Mucosa of descending colon (tissue), 3 donors: ENCODE results near the gene CLIC3. TPM values are rescaled to one million over a fixed set of nuclear protein-coding genes. Genes with fewer than 3 reads are reported as not detected.

ENCODE experiments used
- ATAC-seq: fragments of 200-7000 bp; cut with Tn5 transposase; one replicate; pipeline ENCODE4 v1.9.1; 2020; ENCODE audit warnings: mild to moderate bottlenecking, moderate library complexity
- DNase-seq, 3 donors: peaks; one replicate each; pipeline ENCODE4 v3.0.0-alpha.2; 2020
- H3K36me3 ChIP-seq: fragments of 200-600 bp; one replicate; pipeline ENCODE4 v1.8.0; 2021; ENCODE audit warnings: low read depth, mild to moderate bottlenecking
- H3K4me1 ChIP-seq: fragments of 200-600 bp; one replicate; pipeline ENCODE4 v1.8.0; 2021; ENCODE audit warnings: low read depth, mild to moderate bottlenecking
- H3K4me3 ChIP-seq: fragments of 200-600 bp; one replicate; pipeline ENCODE4 v1.8.0; 2021; ENCODE audit warnings: mild to moderate bottlenecking
- H3K9me3 ChIP-seq: fragments of 200-600 bp; one replicate; pipeline ENCODE4 v1.8.0; 2021; ENCODE audit warnings: mild to moderate bottlenecking
- intact Hi-C, 2 donors: fragments of 100-400 bp; cut with DNase I in 1 of 2; cut with micrococcal nuclease in 1 of 2; formaldehyde crosslinking; loops; one replicate each; pipeline versions ENCODE4 v1.11.0 to v1.11.1; 2022; cut with DNase I, micrococcal nuclease
- long read RNA-seq, 2 donors: library from polyadenylated mRNA; unstranded; transcript quantifications; one replicate each; pipeline ENCODE4 v2.0.0, GENCODE V29; 2019 to 2021
- total RNA-seq, 3 donors: library from RNA; stranded (reverse); fragmentation: NEBNext Ultra II Directional in 2 of 3; extraction: Animal tissue kit (Norgen Biotek cat#: 25700) in 2 of 3; gene quantifications; one replicate each; pipeline versions ENCODE4 v1.2.1 to v1.2.4, GENCODE V29; 2021 to 2023
- TF ChIP-seq, protein P1 (sequence below): fragments of 200-600 bp; IDR thresholded peaks from one replicate; pipeline ENCODE4 v1.8.0; 2022; ENCODE audit warnings: antibody characterized with exemption, mild to moderate bottlenecking
- donor health status: DM: no; HTN: no; CAD: no; lungs with moderate emphysema.
- donor health status: DM: no; HTN: no; CAD: no.
- donor health status: DM: no; HTN: yes; CAD: no.

CLIC3 gene, protein sequence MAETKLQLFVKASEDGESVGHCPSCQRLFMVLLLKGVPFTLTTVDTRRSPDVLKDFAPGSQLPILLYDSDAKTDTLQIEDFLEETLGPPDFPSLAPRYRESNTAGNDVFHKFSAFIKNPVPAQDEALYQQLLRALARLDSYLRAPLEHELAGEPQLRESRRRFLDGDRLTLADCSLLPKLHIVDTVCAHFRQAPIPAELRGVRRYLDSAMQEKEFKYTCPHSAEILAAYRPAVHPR
- 1 to 10 TPM in 1 of 3 donors, under 1 TPM in 2; 0.82 to 1.9 (median 0.99) TPM for total RNA-seq
- long read RNA-seq, donor 1, partial matches to known transcripts: 0 of 1 reads
- long read RNA-seq, donor 1, other reads (novel, unspliced or antisense): 0 of 1 reads
- long read RNA-seq, donor 2: 0 reads

DNA sequence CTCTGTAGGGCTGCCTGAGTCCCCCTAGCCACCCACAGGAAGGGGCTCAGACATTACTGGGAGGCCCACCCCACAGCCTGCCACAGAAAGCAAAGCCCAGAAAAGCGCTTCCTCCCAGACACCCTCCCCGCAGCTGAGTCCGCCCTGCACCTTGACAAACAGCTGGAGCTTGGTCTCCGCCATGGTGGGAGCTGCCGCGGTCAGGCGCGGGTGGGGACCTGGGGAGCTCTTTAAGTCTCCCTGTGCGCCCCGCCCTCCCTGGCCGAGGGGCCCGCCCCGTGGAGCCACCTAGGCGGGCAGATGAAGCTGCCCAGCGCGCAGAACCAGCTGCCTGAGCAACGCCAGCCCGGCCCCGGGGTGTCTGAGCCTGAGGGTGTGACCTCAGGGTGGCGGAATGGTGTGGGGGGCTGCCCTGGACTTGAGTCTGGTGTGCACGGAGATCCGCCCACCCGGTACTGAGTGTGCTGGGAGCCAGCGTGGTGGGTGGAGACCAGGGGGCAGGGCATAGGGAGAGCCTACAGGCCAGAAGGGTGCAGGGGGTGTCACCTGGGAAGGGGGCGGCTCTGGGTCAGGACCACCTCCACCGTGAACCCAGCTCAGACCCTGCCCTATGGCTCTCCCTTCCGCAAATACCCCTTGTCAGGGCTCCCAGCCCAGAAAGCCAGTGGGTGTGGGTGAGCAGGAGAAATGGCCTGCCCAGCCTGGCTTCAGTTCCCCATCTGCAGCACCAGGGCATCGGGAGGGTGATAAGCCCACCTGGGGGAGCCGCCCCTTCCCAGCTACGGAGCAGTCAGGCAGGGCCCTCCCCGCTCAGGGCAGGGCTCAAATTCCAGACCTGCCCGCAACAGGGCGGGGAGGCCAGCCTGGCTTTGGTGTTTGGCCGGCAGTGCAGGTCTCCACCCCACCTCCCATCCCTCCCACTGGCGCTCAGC, at the start of gene CLIC3:
TSS of gene CLIC3 (minus strand) at position 208 of the 932 bp plus-strand sequence. CDS start at position 183, 25 bp downstream.
- ATAC-seq: peak; percentile 26
- TF ChIP-seq, protein P1, sequence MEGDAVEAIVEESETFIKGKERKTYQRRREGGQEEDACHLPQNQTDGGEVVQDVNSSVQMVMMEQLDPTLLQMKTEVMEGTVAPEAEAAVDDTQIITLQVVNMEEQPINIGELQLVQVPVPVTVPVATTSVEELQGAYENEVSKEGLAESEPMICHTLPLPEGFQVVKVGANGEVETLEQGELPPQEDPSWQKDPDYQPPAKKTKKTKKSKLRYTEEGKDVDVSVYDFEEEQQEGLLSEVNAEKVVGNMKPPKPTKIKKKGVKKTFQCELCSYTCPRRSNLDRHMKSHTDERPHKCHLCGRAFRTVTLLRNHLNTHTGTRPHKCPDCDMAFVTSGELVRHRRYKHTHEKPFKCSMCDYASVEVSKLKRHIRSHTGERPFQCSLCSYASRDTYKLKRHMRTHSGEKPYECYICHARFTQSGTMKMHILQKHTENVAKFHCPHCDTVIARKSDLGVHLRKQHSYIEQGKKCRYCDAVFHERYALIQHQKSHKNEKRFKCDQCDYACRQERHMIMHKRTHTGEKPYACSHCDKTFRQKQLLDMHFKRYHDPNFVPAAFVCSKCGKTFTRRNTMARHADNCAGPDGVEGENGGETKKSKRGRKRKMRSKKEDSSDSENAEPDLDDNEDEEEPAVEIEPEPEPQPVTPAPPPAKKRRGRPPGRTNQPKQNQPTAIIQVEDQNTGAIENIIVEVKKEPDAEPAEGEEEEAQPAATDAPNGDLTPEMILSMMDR: no peak

GRCh38 chr9:137045294-137046087, 49.1 kb upstream of the CLIC3 start:
- Histone ChIP-seq H3K4me3 (peak overlapping the region; percentile 7), H3K4me1 (peaks cover 28% of the 10 kb centered on the region), H3K9me3 (no peaks in the 10 kb centered on the region), H3K36me3 (no peaks in the 10 kb centered on the region)
- TF ChIP-seq, protein P1: no peak
- intact Hi-C loops: no loop called here
- DNase-seq (peak in 2 of 3 donors; percentile 38 to 67), ATAC-seq (peak; percentile 33)

More for the DNA sequence above, at the start of gene CLIC3:
- no peak within 1 kb of the TSS for H3K4me3 ChIP-seq
- intact Hi-C loops: no loop called here
- DNase-seq: peak; percentile 74 to 84 (median 83)
- no peaks in the 10 kb centered on the region for H3K36me3 ChIP-seq
- H3K9me3 ChIP-seq: no peaks in the 10 kb centered on the region
- H3K4me1 ChIP-seq: peaks cover 44% of the 10 kb centered on the region

GRCh38 chr9:137044502-137045177, 48.3 kb upstream of the CLIC3 start:
- intact Hi-C loops: no loop called here
- Histone ChIP-seq H3K9me3 (no peaks in the 10 kb centered on the region), H3K4me1 (peaks cover 28% of the 10 kb centered on the region), H3K4me3 (no peak overlapping the region), H3K36me3 (no peaks in the 10 kb centered on the region)
- ATAC-seq: peak; percentile 67
- TF ChIP-seq, protein P1: no peak
- peak; percentile 66 to 75 (median 74) for DNase-seq

DNA sequence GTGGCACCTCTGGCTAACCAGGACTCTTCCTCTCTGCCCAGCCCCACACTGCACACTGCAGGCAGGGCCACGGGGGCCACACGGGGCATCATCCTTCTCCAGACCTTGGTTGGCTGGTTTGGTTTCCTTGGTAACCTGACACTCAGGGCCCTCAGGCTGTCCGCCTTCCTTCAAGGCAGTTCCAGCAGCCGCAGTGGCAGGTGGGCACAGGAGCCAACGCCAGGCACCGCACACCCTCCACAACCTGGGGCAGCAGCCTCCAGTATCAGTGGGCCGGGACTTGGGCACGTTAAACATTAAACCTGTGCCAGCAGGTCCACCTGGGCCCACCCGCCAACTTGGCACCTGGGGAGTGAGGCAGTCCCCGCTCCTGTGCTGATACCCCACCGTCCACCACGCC, 47.7 kb upstream of the CLIC3 start:
- intact Hi-C loops: no loop called here
- Histone ChIP-seq H3K4me1 (peaks cover 28% of the 10 kb centered on the region), H3K36me3 (no peaks in the 10 kb centered on the region), H3K9me3 (no peaks in the 10 kb centered on the region), H3K4me3 (no peak overlapping the region)
- TF ChIP-seq, protein P1: no peak
- DNase-seq: peak in 1 of 3 donors; percentile 56
- no peak for ATAC-seq
